Measurements from ENCODE around the gene FSD1L.

Gene FSD1L

GRCh38 chr9:105445203-105445881 is 2.5 kb upstream of the FSD1L start:
- H3K27ac ChIP-seq: no peak overlapping the region
- TF ChIP-seq CTCF (conservative IDR thresholded peaks at IDR 0.05): no peak
- no peak for TF ChIP-seq ZFX (IDR thresholded peaks at IDR 0.05)

GRCh38 chr9:105447386-105447813 is 434 bp upstream of the FSD1L start:
- peak overlapping the region; percentile 60 for H3K27ac ChIP-seq
- no peak for TF ChIP-seq ZFX (IDR thresholded peaks at IDR 0.05)
- TF ChIP-seq CTCF (conservative IDR thresholded peaks at IDR 0.05): no peak

- no peak for TF ChIP-seq ZFX (IDR thresholded peaks at IDR 0.05)
- H3K27ac ChIP-seq: no peak overlapping the region
These were observed 1.2 kb downstream of the FSD1L start for GRCh38 chr9:105449081-105449480.

- no peak overlapping the region for H3K27ac ChIP-seq
- TF ChIP-seq CTCF (conservative IDR thresholded peaks at IDR 0.05) (no peak), ZFX (IDR thresholded peaks at IDR 0.05) (no peak)
These were observed 4.4 kb downstream of the FSD1L start for GRCh38 chr9:105452185-105452584.

GRCh38 chr9:105455836-105456475 is 8.1 kb downstream of the FSD1L start:
- TF ChIP-seq CTCF (conservative IDR thresholded peaks at IDR 0.05): no peak
- TF ChIP-seq ZFX (IDR thresholded peaks at IDR 0.05): no peak

GRCh38 chr9:105457560-105458294 is 9.9 kb downstream of the FSD1L start:
- TF ChIP-seq CTCF (conservative IDR thresholded peaks at IDR 0.05): no peak
- TF ChIP-seq ZFX (IDR thresholded peaks at IDR 0.05): no peak
- H3K27ac ChIP-seq: no peak overlapping the region

More at GRCh38 chr9:105455836-105456475, 8.1 kb downstream of the FSD1L start:
- H3K27ac ChIP-seq: no peak overlapping the region

GRCh38 chr9:105458404-105458803 is 10.6 kb downstream of the FSD1L start:
- H3K27ac ChIP-seq: no peak overlapping the region
- TF ChIP-seq ZFX (IDR thresholded peaks at IDR 0.05): no peak
- TF ChIP-seq CTCF (conservative IDR thresholded peaks at IDR 0.05): no peak
